GM10266 (cell line): ENCODE results near the gene MLC1.

ENCODE experiments used
- DNase-seq: peaks from one replicate; pipeline ENCODE4 v3.0.0; 2012; ENCODE audit errors: extremely low spot score
- CTCF ChIP-seq: IDR thresholded peaks from 2 replicates; pipeline ENCODE4 v1.5.1; 2012; ENCODE audit warnings: mild to moderate bottlenecking, low read depth; ENCODE audit not compliant: control insufficient read depth, insufficient read depth; ENCODE audit errors: missing control alignments

MLC1 gene

GRCh38 chr22:50020606-50021005 is 64.6 kb downstream of the MLC1 start:
- TF ChIP-seq CTCF = no peak
- DNase-seq = no peak

- TF ChIP-seq CTCF = no peak
- DNase-seq = no peak
Measured at GRCh38 chr22:50019316-50019715, 65.9 kb downstream of the MLC1 start.

GRCh38 chr22:50018608-50019285 is 66.5 kb downstream of the MLC1 start:
- DNase-seq = no peak
- no peak for TF ChIP-seq CTCF

- no peak for DNase-seq
- TF ChIP-seq CTCF = no peak
Measured at GRCh38 chr22:50017701-50018224, 67.5 kb downstream of the MLC1 start.

- TF ChIP-seq CTCF = no peak
- peak; percentile 85 for DNase-seq
Measured at GRCh38 chr22:50016988-50017700, 68.1 kb downstream of the MLC1 start.

GRCh38 chr22:50016308-50016987 is 68.8 kb downstream of the MLC1 start:
- no peak for TF ChIP-seq CTCF
- no peak for DNase-seq
